H1 (cell line): ENCODE data around the gene ERCC6. TPM values are rescaled to one million over a fixed set of nuclear protein-coding genes. Genes with fewer than 3 reads are reported as not detected.

ENCODE experiments used
- CBX8 ChIP-seq: fragments of 300-800, 300-1000 bp; sonication (generic); IDR thresholded peaks from 2 replicates; pipeline ENCODE4 v1.7.1; 2016; ENCODE audit warnings: low read depth, low read length, borderline replicate concordance
- POLR2AphosphoS5 ChIP-seq: IDR thresholded peaks from 2 replicates; pipeline ENCODE4 v1.6.1; 2011; ENCODE audit warnings: low read depth, low read length
- polyA plus RNA-seq, 7 experiments: library from polyadenylated mRNA; depleted of rRNA in 3 of 7; stranded (reverse) in 5 of 7; unstranded in 2 of 7; fragments of >200 nt in 5 of 7; fragments of 200-250 nt in 2 of 7; gene quantifications; 1 replicate in 5 of 7; 2 replicates in 1 of 7; 4 replicates in 1 of 7; pipeline versions ENCODE4 v1.2.1 to v1.2.3, GENCODE V29; 2011 to 2013; ENCODE audit warnings: missing spikeins in 2 of 7, mixed read lengths in 2 of 7
- total RNA-seq: library from RNA; stranded (reverse); fragmentation: NEBNext Ultra II Directional; extraction: Animal tissue kit (Norgen Biotek cat#: 25700); gene quantifications from 2 replicates; pipeline ENCODE4 v1.2.1, GENCODE V29; 2021

ERCC6 gene
- total and polyA plus RNA-seq, 2 of the 8 experiments (the other 6 are each of a cell fraction or from before 2014, with no cell fraction given), result 4.1 to 11.9 TPM

- no peak for TF ChIP-seq CBX8
- TF ChIP-seq POLR2AphosphoS5, result no peak
Measured at GRCh38 chr10:49585387-49585786, 46.5 kb upstream of the ERCC6 start (continued).
